ENCODE data around the gene MAP4K4.
"Not testable (repeated sequence)": the region's sequence is repeated elsewhere in the genome, so short reads cannot be mapped to it uniquely, and the experiment has no call there.

Gene MAP4K4

GRCh38 chr2:101882769-101883307 is 185.3 kb downstream of the MAP4K4 start:
- no peak for FAIRE-seq

DNA sequence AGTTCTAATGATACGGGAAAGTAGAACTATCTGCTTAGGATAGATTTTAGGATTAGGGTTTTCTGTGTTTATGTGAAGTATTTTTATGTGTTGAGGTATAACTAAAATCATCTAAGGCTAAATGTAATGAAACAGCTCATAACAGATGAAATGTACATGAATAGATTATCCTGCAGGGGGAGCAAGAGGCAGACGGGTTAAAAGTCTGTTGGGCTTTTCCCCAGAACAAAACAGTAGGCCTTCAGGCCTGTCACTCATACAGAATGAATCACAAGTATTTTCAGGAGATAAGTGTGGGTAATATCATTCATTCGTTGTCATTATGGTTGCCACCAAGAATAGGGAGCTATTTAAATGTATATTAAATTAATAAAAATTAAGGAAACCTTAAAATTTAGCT is 186.4 kb downstream of the MAP4K4 start:
- peak; percentile 48 for FAIRE-seq

DNA sequence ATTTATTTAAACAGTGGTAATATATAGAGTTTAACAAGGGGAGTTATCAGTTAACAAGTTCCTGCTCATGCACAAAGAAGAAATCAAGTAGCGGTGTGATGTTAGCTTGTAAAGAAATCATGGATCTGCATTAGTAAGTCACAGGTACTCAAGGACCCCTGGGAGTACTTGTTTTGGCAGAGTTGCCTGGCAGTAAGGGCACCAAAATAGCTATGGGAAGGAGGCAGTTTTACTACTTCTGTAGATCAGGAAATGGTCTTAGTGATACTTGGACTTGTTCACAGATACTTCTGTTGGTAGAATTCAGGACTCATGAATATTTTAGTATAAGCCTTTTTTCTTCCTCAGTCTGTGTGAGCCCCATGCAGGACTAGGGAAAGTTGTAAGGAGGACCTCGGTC is 186.9 kb downstream of the MAP4K4 start:
- FAIRE-seq = no peak

DNA sequence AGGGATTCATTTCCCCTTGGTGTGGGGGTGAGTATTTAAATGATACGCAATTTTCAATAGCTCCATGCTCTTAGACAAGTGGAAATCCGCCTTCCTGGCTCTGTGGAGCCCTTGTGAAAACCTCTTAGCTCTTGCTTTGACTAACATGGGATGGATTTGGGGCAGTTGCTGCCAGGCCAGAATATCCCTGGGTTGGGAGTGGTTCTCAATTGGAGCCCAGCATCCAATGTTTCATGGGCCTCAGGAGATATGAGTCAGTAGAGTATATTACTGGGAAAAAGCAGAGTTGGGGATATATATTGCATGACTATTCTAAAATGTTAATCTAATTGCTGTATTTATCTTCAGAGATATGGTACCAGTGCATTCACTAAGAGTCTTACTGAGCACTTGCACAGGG is 189.8 kb downstream of the MAP4K4 start:
- no peak for FAIRE-seq

DNA sequence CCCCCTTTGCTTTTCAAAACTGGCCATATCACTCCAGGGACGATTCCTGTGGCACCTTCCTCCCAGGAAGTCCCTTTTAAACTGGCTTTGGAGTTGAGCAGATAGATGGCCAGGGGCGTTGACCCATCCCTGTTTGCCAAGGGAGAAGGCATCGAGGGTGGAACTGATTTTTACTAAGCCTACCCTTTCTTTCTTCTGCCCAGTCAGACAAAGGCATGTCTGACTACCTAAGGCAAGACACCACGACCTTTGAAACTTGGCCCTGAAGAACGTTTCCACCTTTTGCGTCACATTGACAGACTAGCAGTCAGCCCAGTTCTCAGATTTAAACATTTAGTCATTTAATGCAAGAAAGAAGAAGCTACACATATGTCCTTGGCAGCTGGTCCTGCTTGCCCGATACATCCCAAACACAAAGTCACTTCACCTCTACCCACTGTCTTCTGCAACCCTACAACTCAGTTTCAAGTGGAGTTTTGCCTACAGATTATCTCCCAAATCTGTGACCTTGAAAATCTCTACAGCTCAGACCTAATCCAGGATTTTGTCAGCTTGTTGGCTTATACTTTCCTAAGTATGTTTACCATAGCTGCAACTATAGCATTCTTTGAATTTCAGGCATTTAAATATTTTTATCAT is 192.1 kb downstream of the MAP4K4 start:
- FAIRE-seq = no peak

GRCh38 chr2:101892377-101892776 is 194.9 kb downstream of the MAP4K4 start:
- FAIRE-seq = no peak

DNA sequence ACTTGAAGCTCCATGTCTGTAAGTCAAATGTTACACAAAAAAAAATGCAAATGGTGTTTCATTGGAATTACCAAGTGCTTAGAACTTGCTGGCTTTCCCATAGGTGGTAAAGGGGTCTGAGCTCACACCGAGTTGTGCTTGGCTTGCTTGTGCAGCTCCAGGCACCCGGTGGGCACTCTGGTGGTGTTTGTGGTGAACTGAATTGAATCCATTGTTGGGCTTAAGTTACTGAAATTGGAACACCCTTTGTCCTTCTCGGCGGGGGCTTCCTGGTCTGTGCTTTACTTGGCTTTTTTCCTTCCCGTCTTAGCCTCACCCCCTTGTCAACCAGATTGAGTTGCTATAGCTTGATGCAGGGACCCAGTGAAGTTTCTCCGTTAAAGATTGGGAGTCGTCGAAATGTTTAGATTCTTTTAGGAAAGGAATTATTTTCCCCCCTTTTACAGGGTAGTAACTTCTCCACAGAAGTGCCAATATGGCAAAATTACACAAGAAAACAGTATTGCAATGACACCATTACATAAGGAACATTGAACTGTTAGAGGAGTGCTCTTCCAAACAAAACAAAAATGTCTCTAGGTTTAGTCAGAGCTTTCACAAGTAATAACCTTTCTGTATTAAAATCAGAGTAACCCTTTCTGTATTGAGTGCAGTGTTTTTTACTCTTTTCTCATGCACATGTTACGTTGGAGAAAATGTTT is 196.3 kb downstream of the MAP4K4 start:
- FAIRE-seq = no peak

GRCh38 chr2:101895039-101895438 is 197.5 kb downstream of the MAP4K4 start:
- no peak for FAIRE-seq

DNA sequence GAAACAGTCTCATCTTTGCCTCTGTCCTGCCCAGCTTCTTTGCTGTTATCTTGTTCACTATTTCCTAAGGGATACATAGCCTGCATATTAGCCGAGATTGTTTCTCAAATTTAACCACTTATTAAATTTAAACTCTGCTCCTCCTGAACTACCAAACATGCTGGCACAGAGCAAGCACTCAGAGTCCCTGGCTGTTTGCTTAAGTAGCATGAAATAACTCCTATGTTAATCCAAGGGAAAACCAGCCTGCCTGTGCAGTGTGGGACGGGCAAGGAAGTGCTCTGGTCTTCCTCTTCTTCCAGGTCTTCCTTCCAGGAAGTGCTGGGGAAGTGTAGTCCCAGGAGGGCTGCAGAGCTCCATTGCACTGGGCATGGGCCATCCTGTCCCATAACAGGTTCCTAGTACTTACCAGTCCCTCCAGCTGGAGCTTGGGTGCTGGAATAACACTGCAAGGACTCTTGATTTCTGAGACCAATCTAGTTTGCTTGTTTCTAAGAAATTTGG is 198.4 kb downstream of the MAP4K4 start:
- FAIRE-seq = no peak

DNA sequence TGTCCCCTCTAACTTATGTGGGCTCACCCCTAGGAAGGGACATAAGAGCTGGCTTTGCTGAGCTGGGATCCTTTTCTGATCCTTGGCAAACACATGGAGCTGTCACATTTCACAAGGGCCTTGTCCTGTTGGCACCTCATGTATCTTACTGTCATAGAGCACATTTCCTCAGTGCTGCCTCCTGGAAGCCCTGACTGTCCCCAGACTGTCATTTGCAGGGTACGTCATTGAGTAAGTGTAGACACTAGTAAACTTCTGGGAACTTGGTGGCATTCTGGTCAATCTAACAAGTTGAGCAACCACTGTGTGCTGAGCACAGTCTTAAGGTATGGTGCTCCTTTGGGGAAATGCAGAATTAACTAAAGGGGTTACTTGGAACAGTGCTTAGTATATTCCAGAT is 199.8 kb downstream of the MAP4K4 start:
- no peak for FAIRE-seq

DNA sequence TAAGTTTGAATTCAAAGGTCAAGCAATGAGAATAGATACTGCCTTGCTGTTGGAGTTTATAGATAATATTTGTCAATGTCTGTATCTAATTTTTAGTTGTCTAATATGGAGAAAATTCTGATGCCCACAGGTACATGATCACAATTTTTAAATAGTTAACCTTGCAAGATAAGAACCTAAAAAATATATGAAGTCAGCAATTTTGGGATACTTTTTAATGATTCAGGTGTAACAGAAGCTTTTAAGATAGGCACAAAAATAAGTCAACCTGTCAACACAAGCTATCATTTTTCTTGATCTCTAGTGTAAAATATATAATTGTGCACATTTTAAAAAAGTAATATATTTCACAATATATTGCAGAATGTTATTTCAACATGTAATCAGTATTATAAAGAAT is 201.8 kb downstream of the MAP4K4 start:
- FAIRE-seq = no peak

- no peak for FAIRE-seq
These were observed 202.4 kb downstream of the MAP4K4 start for GRCh38 chr2:101899871-101900270.

DNA sequence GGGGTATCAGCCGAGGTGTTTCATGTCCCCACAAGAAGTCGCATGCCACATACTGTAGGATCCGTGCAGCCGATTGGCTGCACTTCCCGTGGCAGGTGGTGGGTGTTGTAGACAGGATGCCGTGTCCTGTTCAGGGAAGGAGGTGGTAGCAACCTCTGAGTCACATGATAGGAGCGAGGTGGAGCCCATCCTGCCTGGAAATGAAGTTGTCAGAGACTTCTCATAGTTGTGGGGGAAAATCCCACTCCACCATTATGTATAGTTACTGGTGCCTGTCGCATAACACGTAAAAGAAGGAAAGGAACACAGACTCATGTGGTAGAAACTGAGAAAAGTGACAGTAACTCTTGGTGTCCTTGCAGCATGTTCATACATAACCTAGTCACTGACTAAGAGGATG is 202.9 kb downstream of the MAP4K4 start:
- no peak for FAIRE-seq

DNA sequence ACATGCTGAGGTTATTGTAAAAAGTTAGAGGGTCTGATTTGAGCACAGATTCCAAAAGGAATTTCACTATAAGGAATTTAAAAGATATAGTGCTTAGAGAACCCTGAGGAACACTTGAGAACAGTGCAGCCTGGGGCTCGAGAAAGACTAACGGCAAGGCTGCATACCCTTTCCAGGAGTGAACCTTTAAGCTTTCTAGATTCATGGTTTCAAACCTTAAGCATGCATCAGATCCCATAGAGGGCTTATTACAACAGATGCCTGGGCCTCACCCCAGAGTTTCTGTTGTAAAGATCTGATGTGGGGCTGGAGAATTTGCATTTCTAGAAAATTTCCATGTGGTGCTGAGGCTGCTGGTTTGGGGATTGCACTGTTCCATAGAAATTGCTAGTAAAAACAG is 203.7 kb downstream of the MAP4K4 start:
- no peak for FAIRE-seq

GRCh38 chr2:101902169-101902568 is 204.7 kb downstream of the MAP4K4 start:
- FAIRE-seq = no peak

- no peak for FAIRE-seq
These were observed 207.4 kb downstream of the MAP4K4 start for GRCh38 chr2:101904916-101905315.

GRCh38 chr2:101905746-101906336 is 208.3 kb downstream of the MAP4K4 start:
- no peak for FAIRE-seq

- no peak for FAIRE-seq
These were observed 212.3 kb downstream of the MAP4K4 start for GRCh38 chr2:101909760-101910159.

- no peak for FAIRE-seq
These were observed 215.0 kb downstream of the MAP4K4 start for GRCh38 chr2:101912545-101912944.

GRCh38 chr2:101921319-101921952 is 223.9 kb downstream of the MAP4K4 start:
- no peak for FAIRE-seq

GRCh38 chr2:101921953-101922325 is 224.4 kb downstream of the MAP4K4 start:
- FAIRE-seq = no peak

GRCh38 chr2:101924311-101924710 is 226.8 kb downstream of the MAP4K4 start:
- FAIRE-seq = not testable (repeated sequence)

- no peak for FAIRE-seq
These were observed 232.5 kb downstream of the MAP4K4 start for GRCh38 chr2:101930019-101930418.

GRCh38 chr2:101930847-101931246 is 233.3 kb downstream of the MAP4K4 start:
- no peak for FAIRE-seq

Measured in TTC549 (cell line).